Measurements from ENCODE around the gene PRKCA.

DNA sequence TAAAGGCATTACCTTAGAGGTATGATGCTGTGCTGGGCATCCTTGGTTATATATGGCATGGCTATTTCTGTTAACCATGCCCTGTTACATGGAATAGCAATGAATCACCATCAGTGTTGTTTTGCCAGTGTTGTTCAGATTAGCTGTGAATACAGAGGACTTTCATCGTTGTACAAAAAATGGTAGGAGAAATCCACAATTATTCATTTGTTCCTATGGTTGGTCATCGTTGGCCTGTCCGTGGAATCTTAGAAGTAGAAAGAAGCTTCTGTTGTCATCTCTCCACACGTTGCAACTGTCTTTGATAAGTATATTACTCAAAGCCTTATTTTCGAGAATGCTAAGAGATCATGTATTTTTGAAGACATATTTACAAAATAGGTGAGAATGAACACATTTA is 418.2 kb downstream of the PRKCA start:
- TF ChIP-seq, protein P1, sequence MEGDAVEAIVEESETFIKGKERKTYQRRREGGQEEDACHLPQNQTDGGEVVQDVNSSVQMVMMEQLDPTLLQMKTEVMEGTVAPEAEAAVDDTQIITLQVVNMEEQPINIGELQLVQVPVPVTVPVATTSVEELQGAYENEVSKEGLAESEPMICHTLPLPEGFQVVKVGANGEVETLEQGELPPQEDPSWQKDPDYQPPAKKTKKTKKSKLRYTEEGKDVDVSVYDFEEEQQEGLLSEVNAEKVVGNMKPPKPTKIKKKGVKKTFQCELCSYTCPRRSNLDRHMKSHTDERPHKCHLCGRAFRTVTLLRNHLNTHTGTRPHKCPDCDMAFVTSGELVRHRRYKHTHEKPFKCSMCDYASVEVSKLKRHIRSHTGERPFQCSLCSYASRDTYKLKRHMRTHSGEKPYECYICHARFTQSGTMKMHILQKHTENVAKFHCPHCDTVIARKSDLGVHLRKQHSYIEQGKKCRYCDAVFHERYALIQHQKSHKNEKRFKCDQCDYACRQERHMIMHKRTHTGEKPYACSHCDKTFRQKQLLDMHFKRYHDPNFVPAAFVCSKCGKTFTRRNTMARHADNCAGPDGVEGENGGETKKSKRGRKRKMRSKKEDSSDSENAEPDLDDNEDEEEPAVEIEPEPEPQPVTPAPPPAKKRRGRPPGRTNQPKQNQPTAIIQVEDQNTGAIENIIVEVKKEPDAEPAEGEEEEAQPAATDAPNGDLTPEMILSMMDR (IDR thresholded peaks at IDR 0.05; ENCODE audit: low read depth, low read length, poor library complexity, severe bottlenecking): no peak
- no peak for TF ChIP-seq EZH2phosphoT487 (IDR thresholded peaks at IDR 0.05; ENCODE audit: borderline replicate concordance, low read length)

Data from DOHH2 (cell line).